Measurements from ENCODE around the gene PSKH1.

The PSKH1 gene

GRCh38 chr16:67940446-67941089 lies 47.5 kb downstream of the PSKH1 start:
- no peak for DNase-seq (ENCODE audit: low read depth)

GRCh38 chr16:67941469-67942199 lies 48.6 kb downstream of the PSKH1 start:
- DNase-seq (ENCODE audit: low read depth): no peak

GRCh38 chr16:67942200-67942509 lies 49.1 kb downstream of the PSKH1 start:
- no peak for DNase-seq (ENCODE audit: low read depth)

- DNase-seq (ENCODE audit: low read depth): no peak
Measured at GRCh38 chr16:67942510-67943255, 49.6 kb downstream of the PSKH1 start.

GRCh38 chr16:67943256-67943618 lies 50.2 kb downstream of the PSKH1 start:
- no peak for DNase-seq (ENCODE audit: low read depth)

GRCh38 chr16:67943619-67944504 lies 50.8 kb downstream of the PSKH1 start, which contains the start of gene LCAT:
Gene LCAT, minus strand, starts transcription at chr16:67944120. Its CDS starts 19 bp downstream, at chr16:67944101.
- DNase-seq (ENCODE audit: low read depth): no peak

GRCh38 chr16:67944690-67945391 lies 51.8 kb downstream of the PSKH1 start:
- DNase-seq (ENCODE audit: low read depth): no peak

GRCh38 chr16:67945392-67945933 lies 52.4 kb downstream of the PSKH1 start:
- no peak for DNase-seq (ENCODE audit: low read depth)

GRCh38 chr16:67946128-67946569 lies 53.1 kb downstream of the PSKH1 start:
- no peak for DNase-seq (ENCODE audit: low read depth)

- DNase-seq (ENCODE audit: low read depth): no peak
Measured at GRCh38 chr16:67946966-67947558, 54.0 kb downstream of the PSKH1 start.

GRCh38 chr16:67948015-67948414 lies 55.0 kb downstream of the PSKH1 start:
- DNase-seq (ENCODE audit: low read depth): no peak

- DNase-seq (ENCODE audit: low read depth): no peak
Measured at GRCh38 chr16:67949645-67950044, 56.6 kb downstream of the PSKH1 start.

GRCh38 chr16:67950335-67950843 lies 57.3 kb downstream of the PSKH1 start:
- no peak for DNase-seq (ENCODE audit: low read depth)

GRCh38 chr16:67951485-67951884 lies 58.4 kb downstream of the PSKH1 start:
- no peak for DNase-seq (ENCODE audit: low read depth)

- no peak for DNase-seq (ENCODE audit: low read depth)
Measured at GRCh38 chr16:67953641-67954375, 60.8 kb downstream of the PSKH1 start.

- no peak for DNase-seq (ENCODE audit: low read depth)
Measured at GRCh38 chr16:67954421-67955196, 61.6 kb downstream of the PSKH1 start.

- no peak for DNase-seq (ENCODE audit: low read depth)
Measured at GRCh38 chr16:67957622-67958021, 64.6 kb downstream of the PSKH1 start.

- no peak for DNase-seq (ENCODE audit: low read depth)
Measured at GRCh38 chr16:67959536-67960329, 66.7 kb downstream of the PSKH1 start.

All from GM04503 (cell line).